ENCODE results near the gene CRABP2. TPM values are rescaled to one million over a fixed set of nuclear protein-coding genes. Genes with fewer than 3 reads are reported as not detected.

Gene CRABP2
- total and polyA plus RNA-seq, 2 experiments from 2014 or later, result 45.9 to 137 TPM

GRCh38 chr1:156714830-156715229 is 9.4 kb upstream of the CRABP2 start:
- Mint-ChIP-seq H3K27me3 (ENCODE audit: insufficient read depth, low read depth, poor library complexity) (peaks cover 3% of the 10 kb centered on the region), H3K9me3 (no peaks in the 10 kb centered on the region; the same call in 2 of the 3 replicates), H3K4me1 (peaks cover 38% of the 10 kb centered on the region), H3K27ac (no peak overlapping the region), H3K4me3 (no peak overlapping the region), H3K36me3 (ENCODE audit: low read depth) (peaks cover 6% of the 10 kb centered on the region; the same call in 1 of the 3 replicates)
- H3K79me2 ChIP-seq (replicated peaks; ENCODE audit: insufficient read depth), result no peaks in the 10 kb centered on the region
- 0 out of 2 replicates have a peak, but pooled peaks cover 4% of the 10 kb centered on the region for H3F3A ChIP-seq (replicated peaks; ENCODE audit: low read depth)
- DNase-seq (ENCODE audit: low spot score) (no peak), ATAC-seq (no peak)
- TF ChIP-seq NANOG (IDR thresholded peaks at IDR 0.05; ENCODE audit: borderline replicate concordance) (no peak), ZNF331 (CRISPR knock-in tag; IDR thresholded peaks at IDR 0.05; ENCODE audit: low read depth) (no peak), POLR2AphosphoS5 (IDR thresholded peaks at IDR 0.05; ENCODE audit: low read depth) (no peak), REST (IDR thresholded peaks at IDR 0.05; ENCODE audit: unreplicated experiment) (no peak), STAT1 (IDR thresholded peaks at IDR 0.05; ENCODE audit: unreplicated experiment) (no peak), EZH2phosphoT487 (IDR thresholded peaks at IDR 0.05; ENCODE audit: unreplicated experiment) (no peak), CREB1 (CRISPR knock-in tag; IDR thresholded peaks at IDR 0.05; ENCODE audit: low read depth) (no peak), ETS1 (IDR thresholded peaks at IDR 0.05) (no peak), ZNF114 (CRISPR knock-in tag; IDR thresholded peaks at IDR 0.05) (no peak), JUNB (IDR thresholded peaks at IDR 0.05; ENCODE audit: unreplicated experiment) (no peak), ZNF462 (CRISPR knock-in tag; IDR thresholded peaks at IDR 0.05) (no peak), EZH2 (IDR thresholded peaks at IDR 0.05; ENCODE audit: low read depth, unreplicated experiment) (no peak), CTCF (conservative IDR thresholded peaks at IDR 0.05; ENCODE audit: low read depth in 2 of 2) (no peak)
- H3K4me1 ChIP-seq (ENCODE audit: insufficient read depth), result peaks cover 37% of the 10 kb centered on the region
- H4K20me1 ChIP-seq (replicated peaks; ENCODE audit: insufficient read depth), result peaks cover 8% of the 10 kb centered on the region; the same call in 1 of the 2 replicates
- H2AFZ ChIP-seq, result no peak overlapping the region
- H3K36me3 ChIP-seq (ENCODE audit: insufficient read depth), result no peaks in the 10 kb centered on the region
- H3K9me2 ChIP-seq (ENCODE audit: insufficient read depth), result no peaks in the 10 kb centered on the region
- 0 out of 2 replicates have a peak, but pooled peaks cover 3% of the 10 kb centered on the region for H3K27me3 ChIP-seq (ENCODE audit: insufficient read depth)
- H3K4me3 ChIP-seq, result no peak overlapping the region
- no peak overlapping the region for H3K4me2 ChIP-seq
- no peak overlapping the region for H3K27ac ChIP-seq (ENCODE audit: low read depth)
